Activated CD8-positive, alpha-beta memory T cell treated with anti-CD3 and anti-CD28 coated beads for 1 hour (primary cell): ENCODE data around the gene RIOK3.
A peak's percentile ranks its signal among the peaks of the same experiment; 100 is the strongest.
"Not testable (repeated sequence)": the region's sequence is repeated elsewhere in the genome, so short reads cannot be mapped to it uniquely, and the experiment has no call there.

Source experiments
- DNase-seq, 2 donors: peaks; one replicate each; pipeline ENCODE4 v3.0.0-alpha.2; 2020; ENCODE audit warnings: low read depth in 1 of 2; ENCODE audit errors: extremely low read depth in 1 of 2

RIOK3 gene

DNA sequence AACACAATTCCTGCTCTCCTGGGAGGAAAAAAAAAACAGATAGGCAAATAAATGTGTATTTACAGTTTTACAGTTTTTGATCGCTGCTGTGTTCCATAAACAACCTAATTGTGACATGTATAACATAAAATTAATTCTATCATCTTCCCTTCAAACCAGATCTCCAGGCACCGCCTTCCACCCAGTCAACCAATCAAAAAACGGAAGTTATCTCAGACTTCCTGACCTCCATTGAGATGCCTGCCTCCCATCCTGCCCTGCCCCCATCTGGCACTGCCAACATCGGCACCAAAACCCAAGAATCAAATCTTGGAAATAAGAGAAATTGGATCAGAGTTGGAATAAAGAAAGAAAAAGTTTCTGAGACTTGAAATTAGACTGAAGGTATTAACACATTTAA lies 3.1 kb upstream of the RIOK3 start:
- DNase-seq, result no peak

DNA sequence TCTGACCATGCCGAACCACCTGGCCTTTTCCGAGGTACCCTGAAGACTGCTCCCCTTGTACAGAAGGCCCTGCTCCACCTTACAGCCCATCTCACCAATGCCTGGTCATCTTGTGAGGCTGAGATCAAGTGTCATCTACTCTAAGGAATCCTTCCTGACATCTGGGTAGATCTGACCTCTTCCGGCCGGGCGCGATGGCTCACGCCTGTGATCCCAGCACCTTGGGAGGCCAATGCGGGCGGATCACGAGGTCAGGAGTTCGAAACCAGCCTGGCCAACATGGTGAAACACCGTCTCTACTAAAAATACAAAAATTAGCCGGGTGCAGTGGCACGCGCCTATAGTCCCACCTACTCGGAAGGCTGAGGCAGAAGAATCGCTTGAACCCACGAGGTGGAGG lies 2.1 kb upstream of the RIOK3 start:
- no peak for DNase-seq

DNA sequence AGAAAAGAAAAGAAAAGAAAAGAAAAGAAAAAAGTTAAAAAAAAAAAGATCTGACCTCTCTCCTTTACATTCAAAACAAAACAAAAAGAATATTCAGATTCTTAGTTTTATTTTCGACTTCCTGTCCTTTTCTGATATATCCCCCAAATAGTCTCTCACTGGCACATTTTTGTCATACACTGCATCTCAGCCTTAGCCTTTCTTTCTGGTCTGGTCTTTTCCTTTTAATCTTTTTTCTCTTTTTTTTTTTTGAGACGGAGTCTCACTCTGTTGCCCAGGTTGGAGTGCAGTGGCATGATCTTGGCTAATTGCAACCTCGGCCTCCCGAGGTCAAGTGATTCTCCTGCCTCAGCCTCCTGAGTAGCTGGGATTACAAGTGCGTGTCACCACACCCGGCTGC lies 1.6 kb upstream of the RIOK3 start:
- no peak for DNase-seq

DNA sequence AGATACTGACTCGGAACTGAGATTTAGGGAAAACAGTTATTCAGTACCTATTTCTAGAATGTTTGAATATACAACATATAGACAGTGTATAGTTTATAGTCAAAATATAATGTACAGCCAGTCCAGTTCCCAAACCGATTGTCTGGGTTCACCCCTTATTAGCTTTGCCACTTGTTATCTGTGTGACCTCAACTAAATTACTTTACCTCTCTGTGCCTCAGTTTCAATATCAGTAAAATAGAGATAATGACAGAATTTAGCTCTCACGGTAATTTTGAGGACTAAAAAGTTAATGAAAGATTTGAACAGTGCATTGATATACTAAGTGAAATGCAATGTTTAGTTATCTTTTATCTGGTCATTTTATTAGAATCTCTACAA lies 750 bp upstream of the RIOK3 start:
- no peak for DNase-seq

DNA sequence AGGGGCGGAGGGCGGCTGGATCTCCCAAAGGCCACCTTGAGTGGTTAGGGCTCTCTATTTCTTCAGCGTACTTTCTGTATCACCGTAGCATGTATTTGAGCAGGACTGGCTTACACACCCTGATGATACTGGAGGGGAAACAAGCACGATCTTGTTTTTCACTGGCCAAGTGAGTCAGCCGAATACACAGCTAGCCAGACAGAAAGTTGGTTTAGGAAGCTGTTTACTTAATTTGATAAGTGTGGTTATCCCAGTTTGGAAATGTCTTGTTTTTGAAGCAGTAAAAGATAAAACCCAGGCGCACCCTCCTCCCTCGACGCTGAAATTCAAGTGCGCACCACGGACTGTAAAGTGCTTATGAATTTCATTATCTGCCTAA lies 582 bp downstream of the RIOK3 start:
- DNase-seq, result no peak

DNA sequence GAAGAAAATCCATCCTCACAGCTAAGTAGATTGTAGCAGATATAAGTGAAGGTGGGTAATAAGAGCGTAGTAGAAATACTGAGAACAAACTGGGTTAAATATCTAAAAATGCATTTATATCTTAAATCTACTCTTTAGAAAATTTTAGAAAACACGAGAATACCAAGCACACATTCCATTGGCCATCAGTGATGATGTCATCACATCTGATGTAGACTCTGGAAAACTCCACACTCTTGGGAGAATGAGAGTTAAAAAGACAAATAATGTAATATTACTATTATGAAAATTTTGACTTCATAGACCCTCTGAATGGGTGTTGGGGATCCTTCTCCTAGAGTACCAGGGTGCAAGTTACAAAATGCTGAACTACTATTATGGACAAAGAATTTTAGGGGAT lies 3.7 kb downstream of the RIOK3 start:
- no peak for DNase-seq

DNA sequence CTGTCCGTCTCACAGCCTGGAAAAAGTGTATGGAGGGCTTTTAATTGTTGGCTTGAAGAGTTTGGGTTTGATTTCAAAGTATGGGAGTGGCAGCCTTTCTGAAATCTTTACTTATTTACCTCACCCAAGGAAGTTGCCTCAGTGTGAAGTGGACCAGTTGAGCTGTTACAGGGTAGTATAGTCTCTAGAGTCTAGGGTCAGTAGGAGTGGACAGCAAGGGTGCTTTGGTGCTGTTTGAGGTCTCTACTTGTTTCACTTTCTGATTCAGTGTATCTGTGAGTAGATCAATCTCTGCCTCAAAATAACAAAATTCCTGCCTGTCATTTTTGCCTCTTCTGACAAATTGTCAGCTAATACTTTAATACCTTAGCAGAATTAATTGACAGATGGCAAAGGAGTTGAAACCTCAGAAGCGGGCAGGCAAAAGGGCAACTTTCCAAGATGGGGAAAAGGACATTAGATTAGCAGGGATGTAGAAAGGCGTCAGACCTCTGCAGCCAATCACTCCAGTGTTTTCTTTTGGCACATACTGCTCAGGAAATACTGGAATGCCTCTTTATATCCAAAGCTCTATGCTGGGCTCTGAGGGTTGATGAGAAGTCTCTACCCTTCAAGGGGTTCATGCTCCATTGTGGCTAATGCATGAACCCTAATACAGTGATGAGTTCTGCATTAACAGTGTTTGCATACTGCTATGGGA lies 5.9 kb downstream of the RIOK3 start:
- DNase-seq, result no peak

DNA sequence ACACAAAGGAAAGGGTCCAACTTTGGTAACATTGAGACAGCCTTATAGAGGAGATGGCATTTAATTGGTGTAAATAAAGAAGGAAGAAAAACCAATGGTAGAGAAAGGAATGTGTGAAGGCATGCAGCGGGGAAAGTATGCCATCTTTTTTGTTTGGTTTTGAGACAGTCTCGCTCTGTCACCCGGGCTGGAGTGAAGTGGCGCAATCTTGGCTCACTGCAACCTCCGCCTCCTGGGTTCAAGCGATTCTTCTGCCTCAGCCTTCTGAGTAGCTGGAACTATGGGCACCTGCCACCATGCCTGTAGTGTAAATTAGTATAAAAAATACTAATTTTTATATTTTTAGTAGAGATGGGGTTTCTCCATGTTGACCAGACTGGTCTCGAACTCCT lies 6.4 kb downstream of the RIOK3 start:
- DNase-seq, result no peak

DNA sequence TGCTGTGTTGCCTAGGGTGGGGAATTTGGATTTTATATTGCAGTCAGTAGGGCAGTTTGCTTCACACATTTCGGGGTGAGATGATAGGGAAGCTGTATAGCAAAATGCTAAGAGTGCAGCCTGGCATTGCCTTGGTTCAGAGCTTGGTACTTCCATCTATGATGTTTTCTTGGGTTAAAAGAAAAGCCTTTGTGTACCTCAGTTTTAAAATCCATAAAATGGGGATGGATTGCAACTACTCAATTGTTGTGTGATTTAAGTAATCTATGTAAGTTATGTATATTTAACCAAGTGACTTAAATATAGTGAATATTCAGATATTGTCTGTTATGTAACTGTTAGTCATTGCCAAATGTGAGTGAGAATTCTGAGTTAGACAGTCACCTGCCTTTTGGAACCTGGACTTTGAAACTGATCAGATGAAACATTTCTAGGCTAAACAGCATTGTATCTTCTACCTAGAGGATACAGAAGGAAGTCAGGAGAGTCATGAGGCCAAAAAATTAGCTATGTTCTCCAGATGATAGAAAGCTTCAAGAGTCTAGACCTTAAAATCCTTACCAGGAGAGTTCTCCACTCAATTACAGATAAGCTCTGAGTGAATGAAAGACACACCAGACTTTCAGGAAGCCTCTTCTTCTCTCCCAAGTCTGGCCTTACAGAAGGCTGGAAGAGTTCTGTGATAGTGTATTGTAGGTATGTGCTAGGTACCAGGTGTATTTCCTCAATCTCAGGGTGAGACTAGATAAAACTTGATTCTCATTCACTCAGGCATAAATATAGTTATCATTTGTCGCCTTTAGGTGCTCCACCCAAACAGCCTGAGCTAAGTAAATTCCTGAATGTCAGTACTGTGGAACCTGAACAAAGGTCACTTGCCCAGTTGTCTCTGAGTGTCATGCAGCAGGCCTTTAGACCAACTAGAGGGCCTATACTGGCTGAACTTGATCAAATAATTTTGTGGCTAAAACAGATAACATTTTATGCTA lies 7.5 kb downstream of the RIOK3 start:
- no peak for DNase-seq

DNA sequence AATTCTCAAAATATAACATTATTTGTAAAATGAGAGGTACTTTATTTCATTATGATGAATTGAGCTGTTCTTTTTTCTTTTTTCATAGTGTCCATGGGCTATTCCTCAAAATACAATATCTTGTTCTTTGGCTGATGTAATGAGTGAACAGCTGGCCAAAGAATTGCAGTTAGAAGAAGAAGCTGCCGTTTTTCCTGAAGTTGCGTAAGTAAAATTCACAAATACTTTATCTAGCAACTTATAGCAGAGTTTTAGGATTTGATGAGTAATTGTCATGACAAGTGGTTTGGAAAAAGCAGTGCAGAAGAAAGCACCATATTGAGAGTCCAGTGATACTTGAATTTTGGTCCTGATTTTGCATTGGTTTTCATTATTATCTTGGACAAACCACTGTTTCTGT lies 9.8 kb downstream of the RIOK3 start:
- DNase-seq, result no peak

DNA sequence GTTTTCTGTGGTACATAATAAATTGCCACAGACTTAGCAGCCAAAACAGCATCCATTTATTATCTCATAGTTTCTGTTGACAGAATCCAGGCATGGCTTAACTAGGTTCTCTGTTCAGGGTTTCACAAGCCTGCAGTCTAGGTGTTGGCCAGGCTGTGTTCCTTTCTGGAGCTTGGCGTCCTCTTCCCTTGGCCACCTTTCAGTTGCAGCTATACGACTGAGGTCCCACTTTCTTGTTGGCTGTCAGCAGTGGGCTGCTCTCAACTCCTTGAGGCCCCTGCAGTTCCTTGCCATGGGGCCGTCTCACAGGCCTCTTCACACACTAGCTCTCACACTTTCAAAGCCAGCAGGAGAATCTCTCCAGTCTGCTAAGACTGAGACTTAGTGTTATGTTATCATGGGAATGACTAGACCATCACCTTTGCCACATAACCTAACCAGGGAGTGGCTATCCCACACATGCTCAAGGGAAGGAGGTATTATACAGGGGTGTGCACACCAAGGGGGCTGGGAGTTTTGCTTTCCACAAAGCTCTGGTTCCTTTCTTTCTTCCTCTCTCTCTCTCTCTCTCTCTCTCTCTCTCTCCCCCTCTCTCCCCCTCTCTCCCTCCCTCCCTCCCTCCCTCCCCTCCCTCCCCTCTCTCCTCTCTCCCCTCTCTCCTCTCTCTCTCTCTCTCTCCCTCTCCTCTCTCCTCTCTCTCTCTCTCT lies 15.8 kb downstream of the RIOK3 start:
- no peak for DNase-seq

DNA sequence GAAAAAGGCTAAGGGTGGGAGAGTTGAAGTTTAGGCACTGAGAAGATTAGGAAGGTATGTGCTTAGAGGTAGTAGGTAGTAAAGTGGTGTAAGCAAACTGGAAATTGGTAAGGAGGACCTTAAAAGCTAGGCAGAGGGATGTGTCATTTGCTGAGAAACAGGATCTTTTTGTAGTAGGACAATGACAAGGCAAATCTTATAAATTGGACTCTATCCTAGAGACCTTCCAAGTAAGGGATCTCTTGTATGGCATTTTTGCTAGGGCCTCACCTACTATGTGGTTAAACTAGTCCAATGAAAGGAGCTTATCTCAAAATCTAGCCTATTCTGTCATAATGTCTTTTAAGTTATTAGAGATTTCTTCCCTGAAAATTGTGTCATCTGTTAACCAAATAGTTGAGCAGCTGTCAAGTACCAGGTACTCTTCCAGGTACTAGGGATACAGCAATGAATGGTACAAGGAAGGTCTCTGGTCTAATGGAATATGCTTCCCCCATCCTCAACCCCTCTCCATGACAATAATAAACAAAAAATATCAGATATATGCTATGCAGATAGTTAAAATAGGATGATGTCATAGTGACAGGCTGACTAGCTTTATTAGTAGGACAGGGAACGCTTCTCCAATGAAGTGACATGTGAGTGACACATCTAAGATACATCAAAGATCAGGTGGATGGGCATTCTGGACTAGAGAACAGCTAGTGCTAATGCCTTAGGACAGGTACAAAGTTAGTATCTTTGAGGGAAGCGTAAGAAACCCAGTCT lies 17.7 kb downstream of the RIOK3 start:
- DNase-seq, result no peak

DNA sequence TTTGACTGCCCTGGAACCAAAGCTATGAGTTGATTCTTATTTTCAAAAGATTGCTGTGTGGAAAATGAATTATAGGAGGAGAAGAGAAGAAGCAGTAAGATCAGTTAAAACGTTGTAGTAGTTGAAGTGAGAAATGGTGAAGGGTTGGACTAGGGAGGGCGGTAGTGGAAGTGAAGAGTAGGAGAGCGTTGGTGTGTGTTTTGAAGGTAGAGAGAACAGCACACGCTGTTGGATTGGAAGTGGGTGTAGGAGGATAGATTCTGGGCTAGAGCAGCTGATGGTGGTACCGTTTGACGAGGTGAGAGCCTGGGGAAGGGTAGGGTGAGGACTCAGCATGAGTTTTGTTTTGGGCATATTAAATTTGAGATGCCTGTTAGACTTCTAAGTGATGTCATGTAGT lies 18.4 kb downstream of the RIOK3 start:
- no peak for DNase-seq

DNA sequence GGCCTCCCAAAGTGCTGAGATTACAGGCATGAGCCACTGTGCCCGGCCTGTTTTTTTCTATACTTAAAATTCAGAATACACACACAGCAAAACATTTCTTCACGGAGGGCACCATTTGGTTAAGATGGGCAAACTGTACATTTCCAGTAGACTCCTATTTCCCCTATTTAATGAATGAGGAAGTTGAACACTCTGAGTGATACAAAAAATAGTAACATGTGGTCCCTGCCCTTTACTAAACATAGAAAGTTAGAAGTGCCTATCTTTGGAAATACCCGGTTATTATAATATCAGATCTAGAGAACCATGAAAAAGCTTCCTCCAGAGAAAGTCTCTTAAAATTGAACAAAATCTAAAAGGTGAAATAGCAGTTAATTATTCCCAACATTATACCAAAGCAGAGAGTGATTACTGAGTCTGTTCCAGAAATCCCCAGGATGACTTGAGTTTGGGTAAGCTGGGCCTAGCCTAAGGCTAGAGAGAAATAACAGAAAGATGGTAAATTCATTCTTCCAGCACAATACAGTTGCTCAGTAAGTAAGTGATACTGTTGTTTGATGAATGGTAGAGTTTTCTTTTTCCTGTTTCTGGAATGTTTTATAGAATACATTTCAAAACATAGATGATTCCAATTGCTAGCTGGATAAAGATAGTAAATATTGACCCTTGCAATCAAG lies 26.9 kb downstream of the RIOK3 start:
- DNase-seq, result no peak

DNA sequence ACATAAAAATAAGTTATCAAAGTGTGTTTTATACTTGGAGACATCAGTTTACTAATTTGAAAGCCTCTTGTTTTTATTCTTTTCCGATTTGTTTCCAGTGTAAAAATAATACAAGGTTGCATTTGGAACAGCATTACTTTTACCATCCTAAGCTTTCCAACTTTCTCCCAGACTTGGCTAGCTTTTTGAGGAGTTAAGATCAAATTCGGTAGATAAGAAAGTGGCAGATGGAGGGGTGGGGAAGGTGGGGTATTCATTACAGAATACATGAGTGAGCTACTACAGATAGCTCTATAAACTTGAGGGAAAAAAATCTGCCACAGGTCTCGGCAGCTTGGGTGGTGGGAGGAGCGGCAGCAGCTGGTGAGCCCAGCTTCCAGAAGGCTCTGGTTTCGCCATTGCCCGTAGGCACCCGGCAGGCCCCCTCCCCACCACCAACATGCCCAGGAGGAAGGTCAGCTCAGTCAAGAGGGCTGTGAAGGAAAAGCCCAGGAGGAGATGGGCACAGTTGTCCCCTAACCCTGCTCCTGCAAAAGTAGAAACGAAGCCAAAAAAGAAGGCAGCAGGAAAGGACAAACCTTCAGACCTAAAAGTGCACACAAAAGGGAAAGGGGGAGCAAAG lies 31.6 kb downstream of the RIOK3 start:
- DNase-seq, result no peak

DNA sequence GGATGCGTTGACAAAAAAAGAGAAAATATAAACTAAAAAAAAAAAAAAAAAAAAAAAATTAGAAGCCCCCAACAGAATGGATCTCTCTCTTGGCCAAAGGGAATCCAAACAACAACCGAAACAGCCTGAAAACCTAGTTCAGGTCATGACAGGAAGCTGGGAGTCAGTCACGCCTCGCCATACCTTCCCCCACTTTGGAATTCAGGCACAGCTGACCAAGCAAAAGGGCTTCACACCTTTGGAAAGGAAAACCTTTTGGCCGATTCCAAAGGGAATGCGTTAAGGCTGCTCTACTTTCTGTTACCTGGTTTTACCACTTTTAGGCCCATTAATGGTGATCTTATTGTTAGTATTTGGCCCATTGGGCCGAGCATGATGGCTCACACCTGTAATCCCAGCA lies 32.3 kb downstream of the RIOK3 start:
- no peak for DNase-seq

DNA sequence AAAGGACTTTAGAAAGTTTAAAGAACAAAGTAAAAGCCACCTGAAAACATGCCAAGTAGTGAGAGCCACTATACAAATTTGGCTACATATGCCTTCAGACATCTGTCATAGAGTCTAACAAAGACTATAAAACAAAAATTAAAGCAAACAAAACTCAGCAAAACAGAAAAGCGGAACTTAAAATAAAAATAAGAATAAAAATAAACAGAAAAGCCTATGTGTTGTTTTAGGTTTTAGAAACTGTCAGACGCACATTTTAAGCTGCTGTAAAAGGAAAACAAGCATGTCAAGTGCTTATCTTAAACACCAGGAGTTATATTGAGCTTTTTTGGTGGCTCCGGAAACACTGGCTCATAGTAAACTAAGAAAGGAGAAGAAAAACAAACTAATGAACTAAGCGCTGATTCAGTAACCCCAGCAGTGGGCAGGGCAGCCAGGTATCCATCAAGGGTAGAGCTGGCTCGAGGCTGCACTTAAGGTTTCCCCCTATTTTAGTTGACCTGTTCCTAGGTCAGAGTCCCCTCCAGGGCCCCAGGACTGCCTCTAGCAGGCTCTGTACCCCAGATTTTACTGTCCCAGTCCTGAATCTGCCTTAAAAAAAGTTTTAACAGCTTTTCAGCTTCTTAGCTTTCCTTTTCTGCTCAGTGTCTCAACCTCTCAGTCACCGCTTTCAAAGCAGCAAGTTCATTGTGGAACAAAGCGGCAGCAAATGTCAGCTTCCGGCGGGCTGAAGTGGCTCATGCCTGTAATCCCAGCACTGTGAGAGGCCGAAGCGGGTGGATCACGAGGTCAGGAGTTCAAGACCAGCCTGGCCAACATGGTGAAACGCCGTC lies 34.9 kb downstream of the RIOK3 start:
- peak in 1 of 2 donors; percentile 21 for DNase-seq

DNA sequence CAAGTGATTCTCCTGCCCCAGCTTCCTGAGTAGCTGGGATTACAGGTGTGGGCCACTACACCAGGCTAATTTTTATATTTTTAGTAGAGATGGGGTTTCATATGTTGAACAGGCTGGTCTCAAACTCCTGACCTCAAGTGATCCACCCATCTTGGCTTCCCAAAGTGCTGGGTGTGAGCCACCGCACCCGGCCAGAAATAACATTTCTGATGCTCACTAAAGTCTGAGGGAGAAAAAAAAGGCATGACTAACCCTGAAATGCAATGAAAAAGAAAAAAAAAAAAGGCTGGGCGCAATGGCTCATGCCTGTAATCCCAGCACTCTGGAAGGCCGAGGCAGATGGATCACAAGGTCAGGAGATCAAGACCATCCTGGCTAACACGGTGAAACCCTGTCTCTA lies 36.5 kb downstream of the RIOK3 start:
- DNase-seq, result not testable (repeated sequence)

DNA sequence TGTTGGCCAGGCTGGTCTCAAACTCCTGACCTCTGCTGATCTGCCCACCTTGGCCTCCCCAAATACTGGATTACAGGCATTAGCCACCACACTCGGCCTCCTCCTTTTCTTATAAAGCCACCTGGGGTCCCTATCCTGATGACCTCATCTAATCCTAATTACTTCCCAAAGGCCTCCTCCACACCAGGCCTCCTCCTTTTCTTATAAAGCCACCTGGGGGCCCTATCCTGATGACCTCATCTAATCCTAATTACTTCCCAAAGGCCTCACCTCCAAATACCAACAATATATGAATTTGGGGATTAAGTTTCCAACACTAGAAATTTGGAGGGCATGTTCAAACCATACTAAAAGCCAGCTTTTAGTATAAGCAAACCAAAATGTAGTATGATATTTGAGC lies 40.6 kb downstream of the RIOK3 start:
- no peak for DNase-seq
